IPS-20b (cell line): ENCODE data around the gene PLAGL2.
A peak's percentile ranks its signal among the peaks of the same experiment; 100 is the strongest.

Experiments used
- H3K27ac ChIP-seq: one replicate; pipeline ENCODE4 v1.5.1; 2013; ENCODE audit warnings: low read length
- H3K27me3 ChIP-seq: 2 replicates; pipeline ENCODE4 v1.6.1; 2013; ENCODE audit warnings: mild to moderate bottlenecking, low read length, inconsistent platforms; ENCODE audit not compliant: insufficient read depth
- H3K36me3 ChIP-seq: 2 replicates; pipeline ENCODE4 v1.6.1; 2013; ENCODE audit warnings: low read depth, mild to moderate bottlenecking, inconsistent platforms, low read length, moderate library complexity; ENCODE audit not compliant: insufficient read depth
- H3K4me1 ChIP-seq: 2 replicates; pipeline ENCODE4 v1.6.1; 2013; ENCODE audit warnings: mild to moderate bottlenecking, control low read depth, inconsistent platforms, low read length, moderate library complexity; ENCODE audit not compliant: insufficient read depth
- H3K4me3 ChIP-seq: 2 replicates; pipeline ENCODE4 v1.5.1; 2013; ENCODE audit warnings: mild to moderate bottlenecking, low read length, inconsistent platforms
- H3K9ac ChIP-seq: 2 replicates; pipeline ENCODE4 v1.6.1; 2013; ENCODE audit warnings: low read depth, mild to moderate bottlenecking, inconsistent platforms, low read length, moderate library complexity
- H3K9me3 ChIP-seq: 2 replicates; pipeline ENCODE4 v1.6.1; 2013; ENCODE audit warnings: mild to moderate bottlenecking, low read depth, low read length, inconsistent platforms; ENCODE audit not compliant: insufficient read depth

Gene PLAGL2

GRCh38 chr20:32209850-32210605 is 2.5 kb upstream of the PLAGL2 start:
- H3K9ac ChIP-seq = no peak overlapping the region
- H3K36me3 ChIP-seq = peaks cover 34% of the 10 kb centered on the region
- H3K27ac ChIP-seq = no peak overlapping the region

GRCh38 chr20:32208499-32209154 is 1.1 kb upstream of the PLAGL2 start:
- Histone ChIP-seq H3K9me3 (no peaks in the 10 kb centered on the region), H3K36me3 (peaks cover 44% of the 10 kb centered on the region), H3K27me3 (no peaks in the 10 kb centered on the region), H3K4me1 (peaks cover 18% of the 10 kb centered on the region), H3K27ac (no peak overlapping the region), H3K4me3 (peak overlapping the region; percentile 94), H3K9ac (peak overlapping the region; percentile 97)

More at GRCh38 chr20:32209850-32210605, 2.5 kb upstream of the PLAGL2 start:
- Histone ChIP-seq H3K27me3 (no peaks in the 10 kb centered on the region), H3K9me3 (no peaks in the 10 kb centered on the region), H3K4me1 (peaks cover 10% of the 10 kb centered on the region), H3K4me3 (no peak overlapping the region)

GRCh38 chr20:32206760-32207625 is 550 bp downstream of the PLAGL2 start:
- Histone ChIP-seq H3K9me3 (no peaks in the 10 kb centered on the region), H3K27ac (no peak overlapping the region), H3K9ac (peak overlapping the region; percentile 97), H3K4me1 (peaks cover 21% of the 10 kb centered on the region), H3K36me3 (peaks cover 42% of the 10 kb centered on the region), H3K4me3 (peak overlapping the region; percentile 94), H3K27me3 (no peaks in the 10 kb centered on the region)

- Histone ChIP-seq H3K9ac (peak overlapping the region; percentile 97), H3K9me3 (no peaks in the 10 kb centered on the region), H3K27me3 (no peaks in the 10 kb centered on the region), H3K4me3 (peak overlapping the region; percentile 94), H3K36me3 (peaks cover 44% of the 10 kb centered on the region), H3K27ac (no peak overlapping the region), H3K4me1 (peaks cover 21% of the 10 kb centered on the region)
Observed at GRCh38 chr20:32205843-32206759, 1.4 kb downstream of the PLAGL2 start.

GRCh38 chr20:32205110-32205842 is 2.3 kb downstream of the PLAGL2 start:
- H3K4me3 ChIP-seq = peak overlapping the region; percentile 94; the same call in 1 of the 2 replicates
- peaks cover 21% of the 10 kb centered on the region for H3K4me1 ChIP-seq
- no peak overlapping the region for H3K27ac ChIP-seq
- peak overlapping the region; percentile 97; the same call in 1 of the 2 replicates for H3K9ac ChIP-seq
- H3K27me3 ChIP-seq = no peaks in the 10 kb centered on the region
- peaks cover 44% of the 10 kb centered on the region for H3K36me3 ChIP-seq
- H3K9me3 ChIP-seq = no peaks in the 10 kb centered on the region

- Histone ChIP-seq H3K27ac (no peak overlapping the region), H3K9ac (peak overlapping the region; percentile 97; the same call in 1 of the 2 replicates), H3K36me3 (peaks cover 46% of the 10 kb centered on the region), H3K4me1 (peaks cover 21% of the 10 kb centered on the region), H3K27me3 (no peaks in the 10 kb centered on the region), H3K4me3 (no peak overlapping the region), H3K9me3 (no peaks in the 10 kb centered on the region)
Observed at GRCh38 chr20:32204205-32205109, 3.1 kb downstream of the PLAGL2 start.

- Histone ChIP-seq H3K4me3 (no peak overlapping the region), H3K9ac (no peak overlapping the region), H3K27me3 (no peaks in the 10 kb centered on the region), H3K36me3 (peaks cover 54% of the 10 kb centered on the region), H3K4me1 (peaks cover 21% of the 10 kb centered on the region), H3K9me3 (no peaks in the 10 kb centered on the region), H3K27ac (no peak overlapping the region)
Observed at GRCh38 chr20:32203356-32204204, 4.0 kb downstream of the PLAGL2 start.

GRCh38 chr20:32201977-32202363 is 5.6 kb downstream of the PLAGL2 start:
- no peaks in the 10 kb centered on the region for H3K9me3 ChIP-seq
- H3K4me3 ChIP-seq = no peak overlapping the region
- no peak overlapping the region for H3K27ac ChIP-seq
- no peak overlapping the region for H3K9ac ChIP-seq
- peaks cover 21% of the 10 kb centered on the region for H3K4me1 ChIP-seq
- no peaks in the 10 kb centered on the region for H3K27me3 ChIP-seq
- peaks cover 70% of the 10 kb centered on the region for H3K36me3 ChIP-seq

GRCh38 chr20:32201296-32201976 is 6.1 kb downstream of the PLAGL2 start:
- H3K27ac ChIP-seq = no peak overlapping the region
- H3K9ac ChIP-seq = no peak overlapping the region
- peaks cover 75% of the 10 kb centered on the region for H3K36me3 ChIP-seq
- H3K4me3 ChIP-seq = no peak overlapping the region
- no peaks in the 10 kb centered on the region for H3K9me3 ChIP-seq
- H3K4me1 ChIP-seq = peaks cover 19% of the 10 kb centered on the region
- no peaks in the 10 kb centered on the region for H3K27me3 ChIP-seq
